H9 (cell line): ENCODE measurements around the gene CFAP298. TPM values are rescaled to one million over a fixed set of nuclear protein-coding genes. Genes with fewer than 3 reads are reported as not detected.

Experiments used
- DNase-seq: peaks from one replicate; pipeline ENCODE4 v3.0.0-alpha.2; 2017
- H2AFZ ChIP-seq: one replicate; pipeline ENCODE4 v1.6.1; 2013; ENCODE audit warnings: mild to moderate bottlenecking, low read length, control low read depth, moderate library complexity
- H2AK5ac ChIP-seq: 2 replicates; pipeline ENCODE4 v1.6.1; 2013; ENCODE audit warnings: low read length, control low read depth, mixed read lengths; ENCODE audit not compliant: insufficient read length
- H2BK120ac ChIP-seq: one replicate; pipeline ENCODE4 v1.6.1; 2013; ENCODE audit warnings: low read depth, mild to moderate bottlenecking, low read length, control low read depth, inconsistent platforms; ENCODE audit not compliant: poor library complexity, severe bottlenecking
- H2BK12ac ChIP-seq: 2 replicates; pipeline ENCODE4 v1.6.1; 2013; ENCODE audit warnings: low read length, control low read depth, mixed read lengths, low read depth; ENCODE audit not compliant: insufficient read length
- H2BK15ac ChIP-seq: 2 replicates; pipeline ENCODE4 v1.6.1; 2013; ENCODE audit warnings: low read depth, low read length, control low read depth
- H2BK20ac ChIP-seq: one replicate; pipeline ENCODE4 v1.6.1; 2013; ENCODE audit warnings: low read depth, mild to moderate bottlenecking, low read length, control low read depth, inconsistent platforms; ENCODE audit not compliant: poor library complexity, severe bottlenecking
- H2BK5ac ChIP-seq: 2 replicates; pipeline ENCODE4 v1.6.1; 2013; ENCODE audit warnings: low read length, control low read depth, mixed read lengths; ENCODE audit not compliant: insufficient read length
- H3K14ac ChIP-seq: 2 replicates; pipeline ENCODE4 v1.6.1; 2013; ENCODE audit warnings: low read length, control low read depth; ENCODE audit not compliant: insufficient read depth
- H3K18ac ChIP-seq: 2 replicates; pipeline ENCODE4 v1.6.1; 2013; ENCODE audit warnings: low read depth, mild to moderate bottlenecking, mixed read lengths, low read length, control low read depth; ENCODE audit not compliant: insufficient read length
- H3K23ac ChIP-seq: 2 replicates; pipeline ENCODE4 v1.6.1; 2013; ENCODE audit warnings: low read length, control low read depth, mixed read lengths, low read depth; ENCODE audit not compliant: insufficient read length
- H3K23me2 ChIP-seq: 2 replicates; pipeline ENCODE4 v1.6.1; 2013; ENCODE audit warnings: low read depth, mild to moderate bottlenecking, mixed read lengths, low read length, control low read depth; ENCODE audit not compliant: insufficient read length, poor library complexity, severe bottlenecking
- H3K27ac ChIP-seq: 2 replicates; pipeline ENCODE4 v1.5.1; 2013; ENCODE audit warnings: low read length, control low read depth, mixed read lengths, low read depth; ENCODE audit not compliant: insufficient read length
- H3K27me3 ChIP-seq: 2 replicates; pipeline ENCODE4 v1.6.1; 2013; ENCODE audit warnings: low read length, control low read depth, inconsistent platforms; ENCODE audit not compliant: insufficient read depth
- H3K4ac ChIP-seq: 2 replicates; pipeline ENCODE4 v1.6.1; 2013; ENCODE audit warnings: low read depth, mild to moderate bottlenecking, control low read depth, inconsistent platforms, low read length, moderate library complexity
- H3K4me1 ChIP-seq: 2 replicates; pipeline ENCODE4 v1.6.1; 2013; ENCODE audit warnings: low read length, control low read depth, inconsistent platforms; ENCODE audit not compliant: insufficient read depth
- H3K4me2 ChIP-seq: 2 replicates; pipeline ENCODE4 v1.6.1; 2013; ENCODE audit warnings: low read length, control low read depth, mixed read lengths; ENCODE audit not compliant: insufficient read length, insufficient read depth
- H3K56ac ChIP-seq: 2 replicates; pipeline ENCODE4 v1.6.1; 2013; ENCODE audit warnings: low read depth, mild to moderate bottlenecking, mixed read lengths, low read length, control low read depth; ENCODE audit not compliant: insufficient read length
- H3K79me1 ChIP-seq: 2 replicates; pipeline ENCODE4 v1.6.1; 2013; ENCODE audit warnings: low read depth, mild to moderate bottlenecking, moderate library complexity, low read length, control low read depth, inconsistent platforms; ENCODE audit not compliant: insufficient read depth, poor library complexity, severe bottlenecking
- H3K79me2 ChIP-seq: 2 replicates; pipeline ENCODE4 v1.6.1; 2013; ENCODE audit warnings: low read length, control low read depth, inconsistent platforms; ENCODE audit not compliant: insufficient read depth
- H3K9ac ChIP-seq: 2 replicates; pipeline ENCODE4 v1.6.1; 2013; ENCODE audit warnings: low read length, control low read depth, mixed read lengths; ENCODE audit not compliant: insufficient read length; ENCODE audit errors: extremely low read depth
- H3K9me3 ChIP-seq: one replicate; pipeline ENCODE4 v1.6.1; 2013; ENCODE audit warnings: low read depth, low read length, inconsistent platforms; ENCODE audit not compliant: control insufficient read depth
- H3T11ph ChIP-seq: one replicate; pipeline ENCODE4 v1.6.1; 2013; ENCODE audit warnings: mild to moderate bottlenecking, low read length, control low read depth, inconsistent platforms
- H4K20me1 ChIP-seq: one replicate; pipeline ENCODE4 v1.6.1; 2013; ENCODE audit not compliant: control insufficient read depth, insufficient read length, insufficient read depth
- H4K5ac ChIP-seq: 2 replicates; pipeline ENCODE4 v1.6.1; 2013; ENCODE audit warnings: low read depth, mild to moderate bottlenecking, mixed read lengths, low read length, control low read depth; ENCODE audit not compliant: insufficient read length
- H4K8ac ChIP-seq: replicated peaks from 2 replicates; pipeline ENCODE4 v1.6.1; 2013; ENCODE audit warnings: low read length, control low read depth, mixed read lengths, low read depth; ENCODE audit not compliant: insufficient read length
- H4K91ac ChIP-seq: 2 replicates; pipeline ENCODE4 v1.6.1; 2013; ENCODE audit warnings: low read depth, mild to moderate bottlenecking, moderate library complexity, mixed read lengths, low read length, control low read depth; ENCODE audit not compliant: insufficient read length
- H3K27ac Mint-ChIP-seq, 3 experiments: 2 replicates in 2 of 3; 3 replicates in 1 of 3; pipeline ENCODE4 v1.8.0; 2020 to 2021; ENCODE audit warnings: mixed read lengths in 3 of 3, mild to moderate bottlenecking in 1 of 3, moderate library complexity in 1 of 3
- H3K27me3 Mint-ChIP-seq: 2 replicates; pipeline ENCODE4 v1.8.0; 2021; ENCODE audit warnings: low read depth, mild to moderate bottlenecking, moderate library complexity, mixed read lengths
- H3K36me3 Mint-ChIP-seq, 3 experiments: 2 replicates in 2 of 3; 3 replicates in 1 of 3; pipeline ENCODE4 v1.8.0; 2020 to 2021; ENCODE audit warnings: low read depth in 3 of 3, mixed read lengths in 3 of 3; ENCODE audit not compliant: insufficient read depth in 1 of 3
- H3K4me1 Mint-ChIP-seq, 2 experiments: 2 replicates each; pipeline ENCODE4 v1.8.0; 2020; ENCODE audit warnings: mixed read lengths in 2 of 2
- H3K4me3 Mint-ChIP-seq, 2 experiments: 2 replicates in 1 of 2; 3 replicates in 1 of 2; pipeline ENCODE4 v1.8.0; 2020 to 2021; ENCODE audit warnings: mild to moderate bottlenecking in 2 of 2, mixed read lengths in 2 of 2, moderate library complexity in 1 of 2
- H3K9me3 Mint-ChIP-seq, 2 experiments: 2 replicates in 1 of 2; 3 replicates in 1 of 2; pipeline ENCODE4 v1.8.0; 2020; ENCODE audit warnings: mild to moderate bottlenecking in 2 of 2, mixed read lengths in 2 of 2, moderate library complexity in 1 of 2
- CTCF ChIP-seq: fragments of 200-600 bp; sonication (generic); conservative IDR thresholded peaks from 3 replicates; pipeline ENCODE4 v1.8.0; 2021; ENCODE audit warnings: antibody characterized with exemption, mild to moderate bottlenecking
- WGBS: extraction: QIAGEN DNeasy Blood & Tissue Kit; methylation state at CpG from one replicate; pipeline ENCODE4 v1.1.7; 2013; ENCODE audit warnings: missing lambda C conversion rate, low lambda C conversion rate, mixed read lengths; ENCODE audit not compliant: insufficient read length; ENCODE audit errors: extremely low coverage; 5-methylcytosine and 5-hydroxymethylcytosine counted together
- total RNA-seq: library from RNA; stranded (reverse); gene quantifications from 2 replicates; pipeline ENCODE4 v1.2.1, GENCODE V29; 2021

Gene CFAP298
- total RNA-seq, 1 experiment from 2014 or later: 81.8 TPM

- Mint-ChIP-seq H3K36me3 (peaks cover 0 to 2% (median 0%) of the 10 kb centered on the region in 3 experiments; a peak in 1 of 7 replicates), H3K9me3 (no peaks in the 10 kb centered on the region), H3K27me3 (no peaks in the 10 kb centered on the region), H3K4me1 (peaks cover 16 to 18% of the 10 kb centered on the region in 2 experiments), H3K27ac (no peak overlapping the region), H3K4me3 (no peak overlapping the region)
- no peak overlapping the region for H3T11ph ChIP-seq
- H2BK120ac ChIP-seq: no peak overlapping the region
- no peak overlapping the region for H3K4me2 ChIP-seq
- WGBS: no CpG with 5 or more reads among the region's 1 CpG
- H2BK12ac ChIP-seq: no peak overlapping the region
- no peak for TF ChIP-seq CTCF
- no peak overlapping the region for H3K56ac ChIP-seq
- no peaks in the 10 kb centered on the region for H3K79me1 ChIP-seq
- no peaks in the 10 kb centered on the region for H3K23me2 ChIP-seq
- H3K27ac ChIP-seq: no peak overlapping the region
- no peak for DNase-seq
- no peaks in the 10 kb centered on the region for H3K27me3 ChIP-seq
- no peaks in the 10 kb centered on the region for H3K9me3 ChIP-seq
- H2AFZ ChIP-seq: no peak overlapping the region
- no peak overlapping the region for H3K4ac ChIP-seq
- H4K8ac ChIP-seq: no peak overlapping the region
- H2BK20ac ChIP-seq: no peak overlapping the region
- no peak overlapping the region for H3K18ac ChIP-seq
- no peak overlapping the region for H2AK5ac ChIP-seq
- no peak overlapping the region for H2BK15ac ChIP-seq
- H3K23ac ChIP-seq: no peak overlapping the region
- no peak overlapping the region for H3K14ac ChIP-seq
- H4K5ac ChIP-seq: no peak overlapping the region
- no peaks in the 10 kb centered on the region for H4K20me1 ChIP-seq
- H3K4me1 ChIP-seq: no peaks in the 10 kb centered on the region
- H3K79me2 ChIP-seq: no peaks in the 10 kb centered on the region
- H4K91ac ChIP-seq: no peak overlapping the region
- H2BK5ac ChIP-seq: no peak overlapping the region
- no peak overlapping the region for H3K9ac ChIP-seq
Observed at GRCh38 chr21:32549440-32549839, 62.7 kb downstream of the CFAP298 start.

Other genes starting within 250 kb of the CFAP298 start
- gene URB1, start 219.4 kb downstream of the CFAP298 start, total RNA-seq: 20.4 and 23.5 TPM in 2 replicates
- 0.98 and 1.8 TPM in 2 replicates for gene EVA1C, start 199.7 kb downstream of the CFAP298 start, total RNA-seq
- gene TCP10L, start 26.9 kb downstream of the CFAP298 start, total RNA-seq: 3.4 and 5.1 TPM in 2 replicates
- 7.1 and 7.5 TPM in 2 replicates for gene SYNJ1, start 115.6 kb upstream of the CFAP298 start, total RNA-seq
- 63.6 and 65.3 TPM in 2 replicates for gene PAXBP1, start 159.4 kb upstream of the CFAP298 start, total RNA-seq